Esophagus squamous epithelium (tissue), 5 donors: ENCODE measurements around the gene FBXW7. TPM values are rescaled to one million over a fixed set of nuclear protein-coding genes. Genes with fewer than 3 reads are reported as not detected.

Experiments
- DNase-seq: peaks from one replicate; lab custom pipeline; 2025; lab: John Stamatoyannopoulos, UW
- H3K27ac ChIP-seq, 4 donors: fragments of 200-600 bp; sonication (generic); one replicate each; pipeline ENCODE4 v1.5.1; 2016 to 2019; ENCODE audit warnings: mild to moderate bottlenecking in 1 of 4
- H3K27me3 ChIP-seq, 4 donors: fragments of 200-600 bp; sonication (generic); 1 replicate in 3 of 4; 2 replicates in 1 of 4; pipeline versions ENCODE4 v1.5.1 to v1.6.0; 2017 to 2021; ENCODE audit warnings: antibody characterized with exemption in 1 of 4
- H3K36me3 ChIP-seq, 3 donors: fragments of 200-600 bp; sonication (generic); one replicate each; pipeline ENCODE4 v1.5.1; 2016 to 2019
- H3K4me1 ChIP-seq, 3 donors: fragments of 200-600 bp; sonication (generic); one replicate each; pipeline ENCODE4 v1.5.1; 2017 to 2019
- H3K4me3 ChIP-seq, 4 donors: fragments of 200-600 bp; sonication (generic); 1 replicate in 3 of 4; 2 replicates in 1 of 4; pipeline ENCODE4 v1.5.1; 2016 to 2019; ENCODE audit warnings: mild to moderate bottlenecking in 2 of 4, moderate library complexity in 1 of 4
- H3K9me3 ChIP-seq, 3 donors: fragments of 200-600 bp; sonication (generic); one replicate each; pipeline ENCODE4 v1.5.1; 2016 to 2019
- POLR2A ChIP-seq, 4 donors: fragments of 450-650 bp; IDR thresholded peaks; one replicate each; pipeline ENCODE4 v1.6.1; 2017; ENCODE audit warnings: antibody characterized with exemption in 4 of 4, mild to moderate bottlenecking in 4 of 4, moderate library complexity in 3 of 4
- WGBS, 2 donors: methylation state at CpG; one replicate each; pipeline ENCODE4 v1.1.5; 2018; 5-methylcytosine and 5-hydroxymethylcytosine counted together
- intact Hi-C: fragments of 100-400 bp; cut with DNase I; formaldehyde crosslinking; loops from one replicate; pipeline ENCODE4 v1.15.0; 2022
- total RNA-seq, 4 donors: library from RNA; depleted of rRNA; stranded (reverse); fragments of >200 nt; gene quantifications; one replicate each; pipeline ENCODE4 v1.1.0, GENCODE V29; 2016
- TF ChIP-seq, protein P1 (sequence below), 6 experiments: fragments of 450-650 bp in 4 of 6; fragments of 200-600 bp in 2 of 6; sonication (generic) in 2 of 6; IDR thresholded peaks; one replicate each; pipeline ENCODE4 v1.5.1; 2016 to 2019; ENCODE audit warnings: antibody characterized with exemption in 6 of 6, mild to moderate bottlenecking in 4 of 6, moderate library complexity in 4 of 6
- donor health status: DM: yes; HTN: yes; CAD: no.

Gene FBXW7
- total RNA-seq, 4 donors from 2014 or later = 32.3 to 92.7 (median 36.9) TPM

GRCh38 chr4:152346979-152347378 is 188.9 kb downstream of the FBXW7 start:
- no peak for DNase-seq
- no peaks in the 10 kb centered on the region for H3K27me3 ChIP-seq
- no peak overlapping the region for H3K4me3 ChIP-seq
- TF ChIP-seq, protein P1, sequence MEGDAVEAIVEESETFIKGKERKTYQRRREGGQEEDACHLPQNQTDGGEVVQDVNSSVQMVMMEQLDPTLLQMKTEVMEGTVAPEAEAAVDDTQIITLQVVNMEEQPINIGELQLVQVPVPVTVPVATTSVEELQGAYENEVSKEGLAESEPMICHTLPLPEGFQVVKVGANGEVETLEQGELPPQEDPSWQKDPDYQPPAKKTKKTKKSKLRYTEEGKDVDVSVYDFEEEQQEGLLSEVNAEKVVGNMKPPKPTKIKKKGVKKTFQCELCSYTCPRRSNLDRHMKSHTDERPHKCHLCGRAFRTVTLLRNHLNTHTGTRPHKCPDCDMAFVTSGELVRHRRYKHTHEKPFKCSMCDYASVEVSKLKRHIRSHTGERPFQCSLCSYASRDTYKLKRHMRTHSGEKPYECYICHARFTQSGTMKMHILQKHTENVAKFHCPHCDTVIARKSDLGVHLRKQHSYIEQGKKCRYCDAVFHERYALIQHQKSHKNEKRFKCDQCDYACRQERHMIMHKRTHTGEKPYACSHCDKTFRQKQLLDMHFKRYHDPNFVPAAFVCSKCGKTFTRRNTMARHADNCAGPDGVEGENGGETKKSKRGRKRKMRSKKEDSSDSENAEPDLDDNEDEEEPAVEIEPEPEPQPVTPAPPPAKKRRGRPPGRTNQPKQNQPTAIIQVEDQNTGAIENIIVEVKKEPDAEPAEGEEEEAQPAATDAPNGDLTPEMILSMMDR (IDR thresholded peaks at IDR 0.05) = no peak
- TF ChIP-seq POLR2A (IDR thresholded peaks at IDR 0.05) = no peak
- peak overlapping the region in 2 of 4 donors; percentile 83 to 91 for H3K27ac ChIP-seq
- H3K4me1 ChIP-seq = peaks cover 0 to 65% (median 3%) of the 10 kb centered on the region in 3 donors
- H3K9me3 ChIP-seq = no peaks in the 10 kb centered on the region
- intact Hi-C loops = no loop called here
- H3K36me3 ChIP-seq = peaks cover 0 to 24% (median 0%) of the 10 kb centered on the region in 3 donors
- 78 to 86% methylated on average over 4 of the region's 4 CpGs for WGBS, 2 donors

- 77 to 82% methylated on average over 2 of the region's 2 CpGs for WGBS, 2 donors
- Histone ChIP-seq H3K27me3 (no peaks in the 10 kb centered on the region), H3K4me3 (no peak overlapping the region)
These were observed 189.4 kb downstream of the FBXW7 start for GRCh38 chr4:152346526-152346925.

DNA sequence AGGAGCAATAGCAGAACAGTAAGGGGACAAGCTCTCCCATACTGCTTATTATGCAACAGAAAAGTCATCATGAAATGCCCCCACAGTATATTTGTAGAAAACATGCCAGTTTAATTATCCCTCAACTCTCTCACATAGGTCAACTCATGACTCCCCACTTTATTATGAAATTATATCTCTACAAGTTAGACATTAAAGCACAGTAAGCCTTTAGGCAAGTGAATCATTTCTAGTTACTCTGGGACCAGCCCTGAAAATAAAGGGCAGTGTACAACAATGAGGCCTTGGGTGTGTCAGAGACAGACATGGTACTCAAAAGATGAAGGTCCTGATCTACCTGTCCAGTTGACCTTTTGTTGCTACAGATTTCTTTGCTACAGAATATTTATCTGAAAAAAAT is 191.9 kb downstream of the FBXW7 start:
- Histone ChIP-seq H3K4me3 (no peak overlapping the region), H3K27ac (peak overlapping the region in 2 of 4 donors; percentile 33 to 46), H3K9me3 (no peaks in the 10 kb centered on the region), H3K4me1 (peaks cover 0 to 46% (median 3%) of the 10 kb centered on the region in 3 donors), H3K36me3 (peaks cover 0 to 41% (median 0%) of the 10 kb centered on the region in 3 donors), H3K27me3 (no peaks in the 10 kb centered on the region)
- intact Hi-C loops = no loop called here
- no peak for DNase-seq
- no peak for TF ChIP-seq POLR2A (IDR thresholded peaks at IDR 0.05)
- TF ChIP-seq, protein P1 (IDR thresholded peaks at IDR 0.05) = no peak

More at GRCh38 chr4:152346526-152346925, 189.4 kb downstream of the FBXW7 start:
- H3K4me1 ChIP-seq = peaks cover 0 to 61% (median 3%) of the 10 kb centered on the region in 3 donors
- peak overlapping the region in 1 of 4 donors; percentile 91 for H3K27ac ChIP-seq
- peaks cover 0 to 29% (median 0%) of the 10 kb centered on the region in 3 donors for H3K36me3 ChIP-seq
- DNase-seq = no peak
- no peak for TF ChIP-seq POLR2A (IDR thresholded peaks at IDR 0.05)
- TF ChIP-seq, protein P1 (IDR thresholded peaks at IDR 0.05) = no peak
- H3K9me3 ChIP-seq = no peaks in the 10 kb centered on the region
- intact Hi-C loops = no loop called here

DNA sequence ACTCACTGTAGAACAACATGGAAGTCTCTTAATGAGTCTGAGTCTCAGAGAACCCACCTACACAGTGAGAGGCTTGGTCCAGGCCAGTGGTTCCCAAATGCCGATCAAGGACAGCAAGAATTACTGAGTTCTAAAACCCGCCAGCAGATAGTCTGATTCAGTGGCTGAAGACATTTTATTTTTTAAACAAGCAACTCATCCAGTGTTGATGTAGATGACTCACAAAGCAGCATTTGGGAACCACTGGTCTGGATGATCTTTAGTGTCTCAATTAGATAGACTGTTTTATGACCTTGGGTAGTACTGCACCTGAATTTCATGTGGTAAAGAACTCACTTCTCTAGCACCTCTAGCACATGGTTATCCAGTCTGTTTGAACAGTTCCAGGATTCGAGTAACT is 193.6 kb downstream of the FBXW7 start:
- WGBS, 2 donors = 72 to 97% methylated on average over 3 of the region's 3 CpGs
- no peak for DNase-seq
- intact Hi-C loops = no loop called here
- H3K36me3 ChIP-seq = peaks cover 0 to 47% (median 0%) of the 10 kb centered on the region in 3 donors
- peaks cover 0 to 29% (median 3%) of the 10 kb centered on the region in 3 donors for H3K4me1 ChIP-seq
- no peak overlapping the region for H3K4me3 ChIP-seq
- H3K9me3 ChIP-seq = no peaks in the 10 kb centered on the region
- TF ChIP-seq, protein P1 (IDR thresholded peaks at IDR 0.05) = no peak
- no peak for TF ChIP-seq POLR2A (IDR thresholded peaks at IDR 0.05)
- no peak overlapping the region for H3K27ac ChIP-seq
- H3K27me3 ChIP-seq = no peaks in the 10 kb centered on the region

DNA sequence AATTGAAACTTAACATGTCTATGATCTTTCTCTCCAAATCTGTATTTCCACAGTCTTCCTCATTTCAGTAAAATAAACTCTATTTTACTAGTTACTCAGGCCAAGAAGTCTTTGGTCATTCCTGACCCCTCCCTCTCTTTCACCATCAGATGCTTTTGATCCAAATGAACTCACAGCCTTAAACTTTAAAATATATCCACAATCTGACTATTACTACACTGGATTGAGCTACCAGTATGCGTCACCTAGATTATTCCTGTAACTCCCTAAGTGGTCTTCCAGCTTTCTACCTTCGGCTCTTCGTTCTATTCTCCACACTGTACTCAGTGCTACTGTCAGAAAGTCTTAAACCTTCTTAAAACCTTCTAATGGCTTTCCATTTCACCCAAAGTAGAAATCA is 195.1 kb downstream of the FBXW7 start:
- no peaks in the 10 kb centered on the region for H3K9me3 ChIP-seq
- H3K36me3 ChIP-seq = peaks cover 0 to 36% (median 0%) of the 10 kb centered on the region in 3 donors
- intact Hi-C loops = no loop called here
- H3K4me1 ChIP-seq = peaks cover 0 to 25% (median 0%) of the 10 kb centered on the region in 3 donors
- no peak overlapping the region for H3K4me3 ChIP-seq
- H3K27ac ChIP-seq = no peak overlapping the region
- no peak for TF ChIP-seq POLR2A (IDR thresholded peaks at IDR 0.05)
- TF ChIP-seq, protein P1 (IDR thresholded peaks at IDR 0.05) = no peak
- no peaks in the 10 kb centered on the region for H3K27me3 ChIP-seq
- DNase-seq = no peak
- 91 to 95% methylated on average over 3 of the region's 3 CpGs for WGBS, 2 donors
